Stimulated activated CD4-positive, alpha-beta T cell treated with anti-CD3 and anti-CD28 coated beads, Interleukin-1b, Interleukin-23, amount 100 ng/mL, for 1 hour (primary cell): ENCODE measurements around the gene CLEC3A.
"Not testable (repeated sequence)": the region's sequence is repeated elsewhere in the genome, so short reads cannot be mapped to it uniquely, and the experiment has no call there.

Experiments
- DNase-seq, 2 donors: peaks; one replicate each; pipeline ENCODE4 v3.0.0-alpha.2; 2020; ENCODE audit warnings: low read depth in 2 of 2

The CLEC3A gene

DNA sequence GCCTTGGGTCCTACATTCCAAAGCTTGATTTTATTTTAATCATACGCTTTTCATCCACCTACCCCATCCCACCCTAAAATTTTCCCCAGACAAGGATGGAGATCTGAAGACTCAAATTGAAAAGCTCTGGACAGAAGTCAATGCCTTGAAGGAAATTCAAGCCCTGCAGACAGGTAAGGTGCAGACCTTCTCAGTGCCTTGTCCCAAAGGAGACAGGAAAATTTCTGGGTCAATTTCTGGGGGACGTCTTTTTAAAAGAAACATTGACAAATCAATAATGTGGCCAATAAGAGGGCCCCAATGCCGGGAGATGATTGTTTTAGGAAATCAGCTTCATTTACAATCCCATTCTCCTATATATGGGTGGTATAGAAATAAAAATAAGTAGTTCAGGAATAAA, 5.7 kb downstream of the CLEC3A start:
- DNase-seq: no peak

DNA sequence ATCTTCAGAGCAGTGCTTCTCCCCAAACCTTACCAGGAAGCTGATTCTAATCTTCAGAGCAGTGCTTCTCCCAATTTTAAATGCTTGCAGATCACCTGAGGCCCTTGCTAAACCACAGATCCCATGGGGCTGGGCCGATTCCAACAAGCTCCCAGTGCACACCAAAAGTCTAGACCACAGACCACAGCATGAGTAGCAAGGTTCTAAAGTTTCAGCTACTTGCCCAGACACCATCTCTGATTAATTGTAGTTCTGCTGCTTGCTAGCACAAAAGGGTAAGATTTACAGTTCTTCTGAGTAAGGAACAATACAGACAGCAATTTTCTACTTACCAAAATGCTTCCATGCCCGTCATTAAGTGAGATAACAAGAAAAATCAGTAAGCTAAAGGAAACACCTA, 12.2 kb downstream of the CLEC3A start:
- DNase-seq: no peak

DNA sequence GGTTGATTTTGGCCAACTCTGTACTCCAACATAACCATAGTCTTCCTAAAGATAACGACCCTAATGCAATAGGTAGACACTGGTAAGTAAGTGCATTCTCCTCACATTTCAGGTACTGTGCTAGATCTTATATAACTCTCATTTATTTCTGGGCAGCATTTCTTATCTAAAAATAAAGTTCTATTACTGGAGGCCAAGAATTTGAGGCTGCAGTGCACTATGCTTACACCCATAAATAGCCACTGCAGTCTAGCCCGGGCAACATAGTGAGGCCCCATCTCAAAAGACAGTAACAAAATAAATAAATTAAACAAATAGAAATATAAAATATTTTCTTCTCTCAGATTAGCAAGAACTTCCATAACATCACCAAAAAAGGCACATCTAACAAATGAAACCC, 12.7 kb downstream of the CLEC3A start:
- no peak for DNase-seq

DNA sequence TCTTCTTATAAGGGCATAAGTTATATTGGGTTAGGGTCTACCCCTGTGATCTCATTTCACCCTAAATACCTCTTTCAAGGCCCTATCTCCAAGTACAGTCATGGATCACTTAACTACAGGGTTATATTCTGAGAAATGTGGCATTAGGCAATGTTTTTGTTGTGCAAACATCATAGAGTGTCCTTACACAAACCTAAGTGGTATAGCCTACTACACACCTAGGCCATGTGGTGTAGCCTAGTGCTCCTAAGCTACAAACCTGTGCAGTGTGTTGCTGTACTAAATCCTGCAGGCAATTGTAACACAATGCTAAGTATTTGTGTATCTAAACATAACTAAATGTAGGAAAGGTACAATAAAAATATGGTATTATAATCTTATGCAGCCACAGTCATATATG, 18.0 kb downstream of the CLEC3A start:
- no peak for DNase-seq

DNA sequence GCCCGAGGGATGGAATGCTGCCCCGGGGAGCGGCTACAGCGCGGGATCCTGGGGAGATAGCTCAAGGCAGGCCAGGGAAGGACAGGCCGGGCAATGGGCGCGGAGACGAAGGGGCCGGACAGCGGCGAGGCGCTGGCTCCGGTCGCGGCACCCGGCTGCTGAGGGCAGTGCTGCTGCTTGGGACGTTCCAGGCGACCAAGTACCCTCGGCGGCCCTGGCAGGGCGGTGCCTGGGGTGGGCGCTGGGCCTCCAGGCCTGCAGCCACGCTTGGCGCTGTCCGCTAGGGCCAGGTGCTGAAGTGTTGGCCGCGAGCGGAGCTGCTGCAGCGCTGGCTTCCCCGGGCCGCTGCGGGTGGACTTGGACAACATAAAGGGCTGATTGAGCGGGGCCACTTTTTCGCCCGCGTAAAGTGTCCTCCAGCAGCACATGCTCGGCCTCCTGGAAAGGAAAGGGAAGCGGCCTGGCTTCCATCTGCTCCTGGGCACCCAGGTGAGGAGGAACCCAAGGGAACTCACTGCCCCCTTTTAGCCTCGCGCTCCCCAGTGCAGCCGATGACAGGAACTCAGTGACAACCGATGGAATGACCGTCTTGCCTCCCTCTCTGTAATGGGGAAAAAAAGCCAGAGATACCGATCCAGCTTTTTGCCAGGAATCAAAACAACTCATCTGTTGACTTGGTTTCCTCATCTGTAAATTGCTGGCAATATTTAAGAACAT, 23.7 kb downstream of the CLEC3A start:
- no peak for DNase-seq

DNA sequence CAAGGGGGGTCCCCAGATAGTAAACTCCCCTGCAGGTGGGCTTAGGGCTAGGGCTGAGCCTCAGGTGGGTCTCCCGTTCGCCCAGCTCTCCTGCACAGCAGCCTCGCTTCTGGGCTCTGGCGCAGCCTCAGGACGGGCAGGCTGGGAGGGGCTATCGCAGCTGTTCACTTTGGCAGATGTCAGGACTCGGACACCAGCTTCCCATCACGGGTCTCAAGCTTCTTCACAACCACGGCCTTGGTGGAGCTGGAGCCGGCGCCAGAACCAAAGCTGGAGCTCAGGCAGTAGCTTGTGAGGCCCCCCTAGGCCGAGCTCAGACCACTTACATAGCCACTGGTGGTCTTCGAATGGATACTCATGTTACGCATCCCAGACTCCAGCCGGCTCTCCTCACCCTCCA, 26.0 kb downstream of the CLEC3A start:
- no peak for DNase-seq

DNA sequence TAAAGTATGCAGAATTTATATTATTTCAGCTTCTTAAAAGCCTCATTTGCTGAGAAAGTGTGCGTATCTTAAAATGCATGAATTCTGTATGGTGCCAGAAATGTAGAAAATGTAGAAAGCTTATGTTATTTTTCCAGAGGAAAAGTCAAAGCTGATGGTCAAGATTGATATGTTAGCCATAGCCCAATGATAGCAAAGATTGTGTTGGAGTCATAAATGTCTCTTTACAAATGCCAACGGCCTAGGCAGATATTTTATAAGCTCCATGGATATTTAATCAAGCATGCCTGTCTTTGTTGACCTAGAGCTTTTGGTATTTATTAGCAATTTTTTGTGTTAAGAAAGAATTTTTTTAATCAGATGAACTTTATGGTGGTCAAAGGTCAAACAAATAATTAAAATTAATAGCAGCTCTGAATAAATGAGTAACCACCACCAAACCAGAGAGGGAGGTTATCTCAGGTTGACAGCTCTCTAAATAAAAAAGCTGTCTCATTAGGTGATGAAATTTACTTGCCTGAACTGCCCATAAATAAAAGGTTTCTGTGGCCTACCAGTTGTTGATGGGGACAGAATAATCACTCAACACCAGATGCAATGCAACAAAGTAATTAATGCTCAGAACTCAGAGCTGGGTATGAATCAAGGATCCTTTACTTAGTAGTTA, 28.5 kb downstream of the CLEC3A start:
- DNase-seq: no peak

DNA sequence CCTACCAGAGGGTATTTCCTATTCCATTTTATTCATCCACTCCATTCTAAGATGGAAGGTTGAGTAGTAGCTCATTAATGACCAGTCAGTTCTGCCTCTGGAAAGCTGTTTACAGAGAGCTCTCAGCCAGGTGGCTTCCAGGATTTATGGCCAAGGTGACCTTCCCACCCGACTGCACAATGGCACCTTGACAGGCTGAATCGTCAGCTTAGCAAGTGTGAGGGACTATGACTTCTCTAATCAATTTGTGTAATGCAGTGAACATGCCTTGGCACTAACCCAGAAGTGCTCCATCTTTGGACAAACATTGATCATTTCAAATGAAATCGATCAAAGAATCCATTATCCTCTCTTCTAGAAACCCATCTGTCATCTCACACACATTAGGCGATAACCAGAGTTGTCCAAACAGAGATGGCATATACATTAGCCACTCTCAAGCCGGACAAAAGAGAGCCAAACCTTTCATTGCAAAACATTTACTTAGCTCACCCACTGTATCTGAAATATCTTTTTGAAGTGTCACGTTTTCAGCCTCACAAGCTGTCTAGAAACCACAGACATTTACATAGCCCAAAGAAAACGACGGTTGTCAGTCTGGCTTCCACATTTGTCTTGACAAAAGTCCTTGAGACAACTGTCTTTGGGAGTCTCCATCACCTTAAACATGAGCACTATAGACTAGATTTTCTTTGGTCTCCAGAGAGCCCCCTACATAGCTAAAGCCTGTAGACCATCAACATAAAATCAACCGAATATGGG, 35.6 kb downstream of the CLEC3A start:
- no peak for DNase-seq

DNA sequence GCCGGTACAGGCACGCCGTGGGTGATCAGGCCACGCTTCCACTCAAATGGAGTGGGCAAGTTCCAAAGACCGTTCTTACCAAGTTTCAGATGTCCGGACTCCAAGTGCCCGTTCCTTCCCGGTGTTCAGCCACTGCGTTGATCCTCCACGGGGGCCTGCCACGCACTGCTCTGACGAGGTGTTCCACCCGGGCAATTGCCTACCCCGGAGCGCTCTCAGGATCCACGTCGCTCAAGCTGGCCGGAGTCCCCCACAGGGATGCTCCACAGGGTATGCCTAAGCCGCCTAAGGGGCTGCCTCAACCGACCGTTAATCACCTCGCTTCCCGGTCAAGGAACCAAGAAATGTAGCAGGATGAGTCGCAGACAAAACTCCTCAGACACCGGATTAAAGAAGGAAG, 37.5 kb downstream of the CLEC3A start:
- DNase-seq: not testable (repeated sequence)

DNA sequence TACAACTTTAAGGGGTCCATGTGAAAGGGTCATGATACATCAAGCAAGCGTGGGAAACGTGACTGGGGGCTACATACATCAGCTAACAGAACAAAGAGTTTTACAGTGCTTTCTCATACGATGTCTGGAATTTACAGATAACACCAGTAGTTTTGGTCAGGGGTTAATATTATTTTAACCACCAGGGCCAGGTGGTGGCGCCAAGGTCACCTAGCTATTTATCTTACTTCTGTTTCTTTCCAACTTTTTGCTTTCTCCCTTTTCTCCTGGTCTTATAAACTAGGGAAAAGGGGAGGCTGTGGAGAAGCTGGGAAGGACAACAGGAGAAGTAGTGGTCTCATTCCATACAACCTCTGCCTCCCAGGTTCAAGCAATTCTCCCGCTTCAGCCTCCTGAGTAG, 37.9 kb downstream of the CLEC3A start:
- DNase-seq: no peak

DNA sequence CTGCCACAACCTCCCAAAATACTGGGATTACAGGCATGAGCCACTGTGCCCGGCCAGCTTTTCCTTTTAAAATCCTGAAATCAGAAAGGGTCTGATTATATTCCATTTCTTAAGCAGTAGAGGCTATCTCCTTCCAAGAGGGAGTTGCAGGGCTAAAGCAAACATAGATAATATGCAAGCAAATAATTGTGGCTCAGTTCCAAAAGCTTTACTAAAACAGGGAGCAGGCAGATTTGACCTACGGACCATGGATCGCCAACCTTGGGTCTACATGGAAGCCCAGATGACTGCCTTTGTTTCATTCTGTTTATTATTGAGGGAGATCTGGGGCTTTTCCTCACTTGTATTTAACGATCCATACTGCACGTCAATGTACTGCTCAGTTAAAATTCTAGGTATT, 38.5 kb downstream of the CLEC3A start:
- no peak for DNase-seq

DNA sequence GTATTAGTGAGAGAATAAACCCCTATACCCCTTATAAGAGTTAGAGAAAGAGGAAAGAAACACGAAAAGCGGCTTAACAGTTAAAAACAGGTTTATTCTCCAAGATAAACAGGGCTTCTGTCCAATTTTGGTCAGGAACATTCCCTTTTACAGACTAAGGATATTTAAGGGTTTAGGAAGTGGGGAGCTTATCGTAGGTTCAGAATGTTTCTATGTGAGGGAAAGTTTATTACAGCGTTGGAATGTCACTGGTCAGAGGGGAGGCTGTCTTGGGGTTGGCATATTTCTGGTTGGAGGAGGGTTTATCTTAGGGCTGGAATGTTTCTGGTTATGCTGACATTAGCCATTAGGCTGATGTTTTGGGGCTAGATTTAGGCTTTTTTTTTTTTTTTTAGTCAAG, 43.0 kb downstream of the CLEC3A start:
- no peak for DNase-seq

DNA sequence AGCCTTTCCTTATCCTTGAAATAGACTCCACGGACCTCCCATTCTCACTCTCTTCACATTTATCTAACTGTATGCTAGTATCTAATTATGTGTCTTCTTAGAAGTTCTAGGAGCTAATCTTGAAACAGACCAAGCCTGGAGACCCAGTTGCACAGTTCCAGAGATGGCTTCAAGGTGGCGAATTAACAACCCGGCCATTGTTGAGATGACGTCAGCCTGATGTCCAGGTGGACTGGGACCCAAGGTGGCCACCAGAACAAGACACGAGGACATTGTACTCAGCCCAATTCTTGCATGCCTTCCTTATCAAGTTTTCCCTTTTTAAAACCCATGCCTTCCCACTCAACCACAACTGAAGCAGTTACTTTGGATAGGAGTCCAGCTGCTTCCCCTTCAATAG, 47.6 kb downstream of the CLEC3A start:
- no peak for DNase-seq

DNA sequence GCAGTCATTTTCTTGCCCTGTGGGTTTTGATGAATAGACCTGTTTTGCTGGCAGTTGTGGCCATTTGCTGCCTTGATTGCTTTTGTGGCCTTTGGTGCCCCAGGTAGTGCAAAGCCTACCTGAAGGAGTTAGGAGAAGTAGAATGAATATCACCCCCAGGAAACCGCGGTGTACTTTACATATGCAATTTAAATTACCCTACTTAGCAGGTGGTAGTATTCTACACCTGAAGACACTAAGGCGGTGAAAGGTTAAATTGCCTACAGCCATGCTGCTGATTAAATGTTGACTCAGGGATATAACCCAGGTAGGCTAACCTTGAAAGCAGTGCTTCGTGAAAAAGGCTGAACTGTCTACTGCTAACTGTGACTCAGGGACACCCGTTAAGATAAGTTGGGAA, 49.9 kb downstream of the CLEC3A start:
- no peak for DNase-seq

DNA sequence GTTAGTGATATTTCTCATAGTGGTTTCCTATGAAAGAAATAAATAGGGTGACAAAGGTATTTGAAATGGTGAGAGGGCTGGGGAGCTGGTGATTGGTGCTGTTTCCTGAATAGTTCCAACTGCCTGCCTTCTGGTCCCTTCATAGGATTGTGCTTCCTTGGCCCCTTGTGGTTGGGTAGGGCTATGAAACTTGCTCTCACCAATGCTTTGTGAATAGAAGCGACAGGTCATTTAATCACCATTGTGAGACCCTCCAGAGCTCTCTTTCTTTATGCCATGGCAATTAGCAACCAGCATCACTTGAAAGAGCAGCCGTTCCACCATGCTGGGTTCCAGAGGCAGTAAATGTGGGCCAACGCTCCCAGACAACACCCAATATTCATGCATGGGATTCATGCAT, 53.5 kb downstream of the CLEC3A start:
- no peak for DNase-seq

DNA sequence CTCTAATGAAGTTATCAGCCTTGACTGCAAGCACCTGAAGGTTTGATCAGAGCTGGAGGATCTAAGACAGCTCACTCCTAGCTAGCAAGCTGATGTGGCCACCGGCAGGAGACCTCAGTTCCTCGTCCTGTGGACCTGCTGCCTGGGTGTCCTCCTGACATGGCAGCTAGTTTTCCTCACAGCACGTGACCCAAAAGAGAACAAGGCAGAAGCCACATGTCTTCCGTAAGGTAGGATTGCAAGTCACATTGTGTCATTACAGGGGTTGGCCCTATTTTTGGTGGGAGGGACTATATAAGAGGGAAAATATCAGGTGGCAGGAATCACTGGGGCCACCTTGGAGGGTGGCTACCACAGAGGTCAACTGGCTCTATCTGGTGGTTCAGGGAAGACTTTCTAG, 59.0 kb downstream of the CLEC3A start:
- DNase-seq: no peak
